ENCODE results near the gene PIGV.
"Not testable (repeated sequence)": the region's sequence is repeated elsewhere in the genome, so short reads cannot be mapped to it uniquely, and the experiment has no call there.

The PIGV gene

DNA sequence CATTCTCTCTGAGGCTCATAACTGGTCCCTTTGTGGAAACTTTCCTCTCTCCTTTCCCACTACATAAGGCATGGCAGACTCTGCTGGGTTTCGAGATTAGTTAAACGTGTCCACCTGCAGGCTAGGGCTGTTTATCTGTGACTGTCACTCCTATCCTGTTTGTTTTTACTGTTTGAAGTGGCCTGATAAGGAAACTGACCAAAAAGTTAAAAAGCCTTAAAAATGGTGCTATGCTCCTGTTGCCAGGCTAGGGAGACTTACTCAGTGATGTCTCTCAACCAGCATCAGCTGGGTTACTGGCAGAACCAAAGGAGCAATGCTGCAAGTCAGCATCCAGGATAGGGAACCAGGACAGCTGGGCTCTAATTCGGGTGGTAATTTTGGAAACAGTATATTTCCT, 3.9 kb downstream of the PIGV start:
- DNase-seq = no peak

DNA sequence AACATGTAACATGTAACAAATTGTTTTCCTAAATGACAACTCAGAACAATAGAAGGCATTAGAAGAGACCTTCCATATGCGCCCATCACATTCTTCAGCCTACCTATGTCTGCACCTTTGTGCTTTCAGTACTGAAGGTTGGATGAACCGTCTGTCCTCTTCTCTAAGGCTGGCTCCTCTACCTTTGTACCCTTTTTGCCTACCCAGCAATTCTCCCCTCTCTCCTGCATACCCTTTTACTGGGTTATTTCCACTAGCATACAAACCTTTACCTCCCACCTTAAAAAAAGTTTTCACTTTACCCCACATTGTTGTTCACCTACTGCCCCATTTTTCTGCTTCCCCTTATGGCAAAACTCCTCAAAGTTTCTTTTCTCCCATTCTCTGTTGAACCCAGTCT, 5.2 kb downstream of the PIGV start:
- no peak for DNase-seq

- DNase-seq = peak in 12 of 56 donors; percentile 4 to 47 (median 26)
These were observed 6.6 kb downstream of the PIGV start for GRCh38 chr1:26794391-26794790.

- DNase-seq = no peak
These were observed 9.9 kb downstream of the PIGV start for GRCh38 chr1:26797627-26798026.

DNA sequence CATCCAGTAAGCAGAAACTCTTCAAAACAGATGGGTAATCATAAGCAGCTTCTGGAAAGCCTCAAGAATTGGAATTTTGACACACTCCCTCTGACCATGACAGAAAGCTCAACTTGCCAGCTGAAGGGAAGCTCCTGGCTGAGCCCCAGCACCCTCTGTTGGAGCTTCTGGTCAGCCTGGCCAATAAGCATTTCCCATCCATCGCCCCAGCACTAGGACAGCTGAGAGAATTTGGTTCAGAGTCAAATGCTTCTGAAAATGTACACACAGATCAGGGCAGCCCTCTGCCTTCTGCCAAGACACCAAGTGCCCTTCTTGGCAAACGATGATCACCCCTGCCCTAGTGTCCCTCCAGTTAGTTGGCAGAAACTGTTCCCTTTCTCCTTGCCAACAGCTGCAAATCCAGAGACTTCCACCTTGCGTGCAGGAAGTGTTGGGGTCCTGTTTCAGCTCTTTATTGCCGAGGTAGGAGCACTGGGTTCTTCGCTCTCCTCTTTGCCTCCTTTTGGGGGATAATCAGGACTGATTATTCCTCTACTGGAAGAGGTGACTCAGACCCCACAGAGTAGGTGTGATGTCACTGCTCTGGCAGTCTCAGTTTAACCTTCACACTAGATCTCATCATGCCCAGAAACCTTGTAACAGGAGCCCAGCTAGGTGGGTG, 11.9 kb downstream of the PIGV start:
- peak in 45 of 56 donors; percentile 11 to 79 (median 48) for DNase-seq

GRCh38 chr1:26803932-26804331, 16.2 kb downstream of the PIGV start:
- DNase-seq = not testable (repeated sequence)

DNA sequence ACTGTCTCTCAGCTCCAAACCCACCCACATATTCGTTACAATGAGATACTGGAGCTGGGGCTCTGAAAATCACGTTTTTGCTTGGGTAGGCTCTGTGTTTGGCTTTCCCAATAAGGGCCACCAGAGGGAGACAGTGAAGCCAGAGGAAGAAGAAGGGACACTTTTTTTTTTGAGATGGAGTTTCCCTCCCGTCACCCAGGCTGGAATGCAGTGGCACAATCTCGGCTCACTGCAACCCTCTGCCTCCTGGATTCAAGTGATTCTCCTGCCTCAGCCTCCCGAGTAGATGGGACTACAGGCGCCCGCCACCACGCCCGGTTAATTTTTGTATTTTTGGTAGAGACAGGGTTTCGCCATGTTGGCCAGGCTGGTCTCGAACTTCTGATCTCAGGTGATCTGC, 22.4 kb downstream of the PIGV start:
- peak in 21 of 56 donors; percentile 7 to 66 (median 28) for DNase-seq

DNA sequence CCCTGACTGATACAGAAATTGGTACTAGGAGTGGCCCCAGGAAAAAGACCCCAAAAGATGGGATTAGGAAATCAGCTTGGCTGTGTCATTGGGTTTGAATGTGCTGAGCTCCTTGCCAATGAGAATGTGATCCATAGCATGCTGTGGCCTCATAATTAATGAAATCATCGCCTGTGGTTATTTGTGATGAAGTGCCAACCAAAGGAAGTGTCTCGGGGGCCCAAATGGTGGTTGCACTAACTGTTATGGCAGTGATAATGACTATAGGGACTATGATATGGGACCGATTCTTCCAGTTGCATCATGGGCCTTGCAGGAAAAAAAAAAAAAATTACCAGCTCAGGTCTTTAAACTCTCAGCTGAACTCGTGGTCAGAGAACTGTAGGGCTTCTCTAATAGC, 23.3 kb downstream of the PIGV start:
- no peak for DNase-seq

GRCh38 chr1:26811708-26812107, 24.0 kb downstream of the PIGV start:
- no peak for DNase-seq

DNA sequence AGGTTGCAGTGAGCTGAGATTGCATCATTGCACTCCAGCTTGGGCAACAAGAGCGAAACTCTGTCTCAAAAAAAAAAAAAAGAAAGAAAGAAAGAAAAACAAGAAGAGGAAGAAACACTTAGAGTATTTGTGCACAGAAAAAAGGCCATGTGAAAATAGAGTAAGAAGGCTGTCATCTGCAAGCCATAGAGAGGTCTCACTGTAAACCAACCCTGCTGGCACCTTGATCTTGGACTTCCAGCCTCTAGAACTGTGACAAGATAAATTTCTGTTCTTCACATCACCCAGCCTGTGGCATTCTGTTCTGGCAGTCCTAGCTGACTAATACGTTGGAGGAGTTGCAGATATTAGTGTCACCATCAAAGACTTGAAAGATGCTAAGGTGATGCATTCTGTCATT, 26.6 kb downstream of the PIGV start:
- no peak for DNase-seq

GRCh38 chr1:26814893-26815292, 27.1 kb downstream of the PIGV start:
- no peak for DNase-seq

- DNase-seq = no peak
These were observed 33.1 kb downstream of the PIGV start for GRCh38 chr1:26820784-26821269.

DNA sequence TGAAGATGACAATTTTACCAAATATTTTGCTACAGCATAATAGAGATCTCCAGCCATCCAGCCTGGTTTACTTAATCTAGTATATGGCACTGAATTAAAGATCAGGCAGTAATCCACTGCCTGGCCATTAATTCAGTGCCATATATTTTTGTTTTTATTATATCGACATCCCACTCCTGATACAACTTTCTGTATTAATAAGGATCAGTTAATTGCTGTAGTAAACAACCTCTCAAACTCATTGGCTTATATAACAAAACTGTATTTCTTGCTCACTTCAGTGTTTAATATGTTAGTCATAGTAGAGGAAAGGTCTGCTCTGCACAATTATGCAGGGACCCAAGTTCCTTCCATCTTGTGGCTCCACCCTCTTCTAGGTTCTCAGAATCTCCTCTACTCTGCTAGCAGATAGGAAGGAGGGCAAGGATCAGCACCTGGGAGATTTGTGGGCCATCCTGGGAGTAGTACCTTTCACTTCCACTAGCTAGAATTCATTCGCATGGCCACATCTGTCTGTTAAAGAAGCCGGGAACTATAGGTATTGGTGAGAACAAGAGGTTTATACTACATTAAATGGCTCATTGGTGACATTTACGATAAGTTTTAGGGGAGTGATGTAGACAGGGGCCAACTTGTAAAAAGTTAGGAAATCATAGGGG, 35.1 kb downstream of the PIGV start:
- no peak for DNase-seq

- DNase-seq = no peak
These were observed 37.0 kb downstream of the PIGV start for GRCh38 chr1:26824731-26825130.

DNA sequence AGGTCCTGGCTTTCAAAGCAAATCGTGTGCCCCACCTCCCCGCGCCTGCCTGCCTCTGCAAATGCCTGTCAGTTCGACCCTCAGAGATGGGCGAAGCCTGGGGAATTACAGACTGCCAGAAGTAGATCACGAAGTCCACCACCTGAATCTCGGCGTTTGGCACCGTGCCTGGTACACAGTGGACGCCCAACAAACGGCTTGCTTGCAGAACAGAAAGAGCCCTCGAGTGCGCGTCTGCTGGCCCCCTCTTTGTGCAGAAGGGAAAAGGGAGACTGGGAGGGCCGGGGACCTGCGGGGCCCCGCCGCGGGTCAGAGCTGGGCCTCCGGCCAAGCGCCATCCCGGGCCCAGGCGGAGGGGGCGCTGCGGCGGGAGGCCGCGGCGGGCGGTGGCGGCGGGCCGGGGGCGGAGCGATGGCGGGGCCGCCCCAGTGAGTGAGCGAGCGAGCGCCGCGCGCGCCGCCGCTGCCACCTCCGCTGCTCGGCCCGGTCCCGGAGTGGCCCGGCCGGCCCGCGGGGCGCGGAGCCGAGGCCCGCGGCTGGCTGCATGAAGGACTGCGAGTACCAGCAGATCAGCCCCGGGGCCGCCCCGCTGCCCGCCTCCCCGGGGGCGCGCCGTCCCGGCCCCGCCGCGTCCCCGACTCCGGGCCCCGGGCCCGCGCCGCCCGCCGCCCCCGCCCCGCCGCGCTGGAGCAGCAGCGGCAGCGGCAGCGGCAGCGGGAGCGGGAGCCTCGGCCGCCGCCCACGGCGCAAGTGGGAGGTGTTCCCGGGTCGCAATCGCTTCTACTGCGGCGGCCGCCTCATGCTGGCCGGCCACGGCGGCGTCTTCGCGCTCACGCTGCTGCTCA, 38.7 kb downstream of the PIGV start, which contains the start of gene ZDHHC18:
TSS of gene ZDHHC18 (plus strand) at position 428 of the 845 bp plus-strand sequence. CDS start at position 545, 117 bp downstream.
- DNase-seq = peak in 43 of 56 donors; percentile 20 to 84 (median 51)

- peak in 2 of 56 donors; percentile 24 to 32 for DNase-seq
These were observed 39.4 kb downstream of the PIGV start for GRCh38 chr1:26827106-26827604.

GRCh38 chr1:26827663-26828062, 39.9 kb downstream of the PIGV start:
- DNase-seq = peak in 1 of 56 donors; percentile 6

GRCh38 chr1:26828411-26828991, 40.8 kb downstream of the PIGV start:
- peak in 7 of 56 donors; percentile 5 to 48 (median 14) for DNase-seq

DNA sequence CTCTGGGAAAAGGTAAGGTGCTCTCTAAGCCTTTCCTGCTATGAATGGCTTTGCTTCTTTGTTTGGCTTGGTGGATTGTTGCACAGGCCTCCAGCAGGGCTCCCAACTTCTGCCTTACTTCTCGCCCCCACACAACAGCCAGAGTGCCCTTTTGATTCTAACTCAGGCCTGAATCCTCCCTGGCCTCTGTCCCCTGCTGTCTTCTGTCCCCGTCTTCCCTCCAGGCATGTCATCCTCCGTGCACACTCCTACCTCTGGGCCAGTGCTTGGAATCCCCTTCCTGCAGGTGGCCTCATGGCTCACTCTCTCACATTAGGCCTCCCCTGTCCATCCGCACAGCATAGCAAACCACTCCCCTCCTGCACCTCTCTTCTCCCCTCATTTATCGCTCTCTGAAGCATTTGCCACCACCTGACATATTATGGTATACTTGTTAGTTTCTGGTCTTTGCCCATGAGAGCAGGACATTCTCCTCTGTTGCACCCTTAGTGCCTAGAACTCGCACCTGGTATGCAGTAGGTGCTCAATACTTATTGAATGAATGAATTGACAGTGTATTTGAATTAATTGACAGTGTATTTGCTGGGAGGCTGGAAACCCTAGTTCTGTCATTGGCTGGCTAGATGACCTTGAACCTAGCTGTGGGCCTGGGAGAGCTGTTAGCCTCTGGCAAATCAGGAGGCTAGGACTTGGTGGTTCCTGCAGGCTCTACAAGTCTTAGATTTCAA, 41.6 kb downstream of the PIGV start:
- DNase-seq = no peak

- DNase-seq = no peak
These were observed 43.3 kb downstream of the PIGV start for GRCh38 chr1:26831059-26831458.
